Mesothelial cell of epicardium (in vitro differentiated cells): ENCODE results near the gene NKIRAS1. TPM values are rescaled to one million over a fixed set of nuclear protein-coding genes. Genes with fewer than 3 reads are reported as not detected.

Experiments
- DNase-seq, 2 experiments: peaks; one replicate each; pipeline ENCODE4 v3.0.0; 2021; ENCODE audit warnings: low spot score in 2 of 2; ENCODE audit not compliant: unreplicated experiment in 2 of 2
- H3K27ac Mint-ChIP-seq: 2 replicates; pipeline ENCODE4 v1.8.0; 2021; ENCODE audit warnings: mixed read lengths
- H3K27me3 Mint-ChIP-seq: 2 replicates; pipeline ENCODE4 v1.8.0; 2021; ENCODE audit warnings: low read depth, mixed read lengths
- H3K36me3 Mint-ChIP-seq: 2 replicates; pipeline ENCODE4 v1.8.0; 2021; ENCODE audit warnings: mixed read lengths
- H3K4me1 Mint-ChIP-seq: 2 replicates; pipeline ENCODE4 v1.8.0; 2021; ENCODE audit warnings: mixed read lengths
- H3K4me3 Mint-ChIP-seq: 2 replicates; pipeline ENCODE4 v1.8.0; 2021; ENCODE audit warnings: mild to moderate bottlenecking, moderate library complexity, mixed read lengths
- H3K9me3 Mint-ChIP-seq: 2 replicates; pipeline ENCODE4 v1.8.0; 2021; ENCODE audit warnings: mixed read lengths
- total RNA-seq: library from RNA; stranded (reverse); gene quantifications from 3 replicates; pipeline ENCODE4 v1.2.1, GENCODE V29; 2021
- TF ChIP-seq, protein P1 (sequence below): fragments of 200-600 bp; sonication (generic); IDR thresholded peaks from one replicate; pipeline ENCODE4 v1.5.0; 2021; ENCODE audit warnings: antibody characterized with exemption; ENCODE audit not compliant: unreplicated experiment

The NKIRAS1 gene
- total RNA-seq, 1 donor from 2014 or later: 8.7 TPM

DNA sequence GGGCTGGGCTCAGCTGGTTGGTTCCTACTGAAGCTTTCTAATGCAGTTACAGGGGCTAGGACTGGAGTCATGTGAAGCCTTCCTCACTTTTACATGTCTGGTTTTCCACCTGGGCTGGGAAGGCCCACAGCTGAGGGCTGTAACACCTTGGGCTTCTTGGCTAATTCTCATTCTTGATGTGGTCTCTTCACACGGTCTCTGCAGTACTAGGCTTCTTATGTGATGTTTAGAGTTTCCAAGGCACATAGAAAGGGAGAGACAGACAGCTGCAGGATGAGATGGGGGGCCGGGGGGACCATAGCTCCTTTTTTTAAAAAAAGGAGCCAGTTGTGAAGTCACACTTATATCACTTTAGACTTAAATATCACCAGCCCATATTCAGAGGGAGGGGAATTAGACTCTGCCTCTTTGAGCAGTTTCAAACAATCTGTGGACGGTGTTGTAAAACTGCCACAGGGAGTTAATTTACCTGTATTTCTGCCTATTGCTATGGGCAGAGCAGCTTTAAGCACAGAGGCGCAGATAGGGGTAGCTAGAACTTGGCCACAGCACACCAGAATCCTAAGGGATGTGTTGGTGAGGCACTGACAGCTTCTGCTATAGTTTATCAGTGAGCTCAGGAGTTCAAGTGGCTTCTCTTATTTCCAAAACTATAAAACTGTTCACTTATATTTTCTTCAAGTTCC, 46.7 kb downstream of the NKIRAS1 start:
- H3K4me3 Mint-ChIP-seq: no peak overlapping the region
- H3K4me1 Mint-ChIP-seq: peaks cover 29% of the 10 kb centered on the region
- TF ChIP-seq, protein P1, sequence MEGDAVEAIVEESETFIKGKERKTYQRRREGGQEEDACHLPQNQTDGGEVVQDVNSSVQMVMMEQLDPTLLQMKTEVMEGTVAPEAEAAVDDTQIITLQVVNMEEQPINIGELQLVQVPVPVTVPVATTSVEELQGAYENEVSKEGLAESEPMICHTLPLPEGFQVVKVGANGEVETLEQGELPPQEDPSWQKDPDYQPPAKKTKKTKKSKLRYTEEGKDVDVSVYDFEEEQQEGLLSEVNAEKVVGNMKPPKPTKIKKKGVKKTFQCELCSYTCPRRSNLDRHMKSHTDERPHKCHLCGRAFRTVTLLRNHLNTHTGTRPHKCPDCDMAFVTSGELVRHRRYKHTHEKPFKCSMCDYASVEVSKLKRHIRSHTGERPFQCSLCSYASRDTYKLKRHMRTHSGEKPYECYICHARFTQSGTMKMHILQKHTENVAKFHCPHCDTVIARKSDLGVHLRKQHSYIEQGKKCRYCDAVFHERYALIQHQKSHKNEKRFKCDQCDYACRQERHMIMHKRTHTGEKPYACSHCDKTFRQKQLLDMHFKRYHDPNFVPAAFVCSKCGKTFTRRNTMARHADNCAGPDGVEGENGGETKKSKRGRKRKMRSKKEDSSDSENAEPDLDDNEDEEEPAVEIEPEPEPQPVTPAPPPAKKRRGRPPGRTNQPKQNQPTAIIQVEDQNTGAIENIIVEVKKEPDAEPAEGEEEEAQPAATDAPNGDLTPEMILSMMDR: no peak
- DNase-seq: no peak
- H3K9me3 Mint-ChIP-seq: no peaks in the 10 kb centered on the region
- no peak overlapping the region for H3K27ac Mint-ChIP-seq
- peaks cover 2% of the 10 kb centered on the region for H3K36me3 Mint-ChIP-seq
- H3K27me3 Mint-ChIP-seq: no peaks in the 10 kb centered on the region

DNA sequence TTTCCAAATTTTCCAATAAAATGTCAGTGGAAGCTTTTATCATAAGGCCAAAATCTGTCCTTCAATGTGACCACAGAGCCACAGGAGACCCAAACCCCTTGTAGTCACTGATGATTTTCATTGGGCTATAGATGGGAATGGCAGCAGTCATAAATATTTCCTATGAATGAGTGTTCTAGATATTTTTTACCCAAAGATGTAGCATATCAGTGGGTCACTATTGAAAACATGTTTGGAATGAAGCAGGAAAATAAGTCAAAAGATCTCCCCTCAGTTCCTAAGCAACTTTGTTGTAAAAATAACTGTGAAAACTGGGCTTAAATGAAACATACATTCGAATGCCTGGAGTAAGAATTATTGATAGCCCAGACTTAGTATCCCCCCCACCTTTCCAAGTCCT, 49.0 kb downstream of the NKIRAS1 start:
- H3K27me3 Mint-ChIP-seq: no peaks in the 10 kb centered on the region
- no peak for DNase-seq
- peaks cover 10% of the 10 kb centered on the region for H3K9me3 Mint-ChIP-seq
- TF ChIP-seq, protein P1: no peak
- H3K36me3 Mint-ChIP-seq: peaks cover 11% of the 10 kb centered on the region
- no peak overlapping the region for H3K27ac Mint-ChIP-seq
- peaks cover 34% of the 10 kb centered on the region for H3K4me1 Mint-ChIP-seq
- no peak overlapping the region for H3K4me3 Mint-ChIP-seq

DNA sequence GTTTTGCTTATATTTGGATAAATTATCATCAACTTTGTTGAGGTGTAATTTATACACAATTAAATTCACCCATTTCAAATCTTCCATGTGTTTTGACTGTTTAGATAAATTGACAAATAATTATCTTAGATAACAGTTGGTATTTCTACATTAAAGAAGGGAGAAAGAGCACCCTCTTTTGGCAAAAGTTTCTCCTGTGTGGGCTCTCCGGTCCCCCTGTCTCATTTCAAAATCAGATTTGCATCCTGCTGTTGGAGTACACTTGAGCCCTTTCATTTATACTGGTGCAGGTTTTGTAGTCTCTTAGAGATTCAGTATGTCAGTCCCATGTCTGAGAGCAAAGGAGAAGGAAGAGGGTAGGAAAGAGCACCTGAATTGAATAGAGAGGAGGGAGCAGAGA, 49.4 kb downstream of the NKIRAS1 start:
- Mint-ChIP-seq H3K4me3 (no peak overlapping the region), H3K4me1 (peaks cover 34% of the 10 kb centered on the region), H3K9me3 (peaks cover 10% of the 10 kb centered on the region), H3K27me3 (no peaks in the 10 kb centered on the region), H3K36me3 (peaks cover 11% of the 10 kb centered on the region), H3K27ac (no peak overlapping the region)
- TF ChIP-seq, protein P1: no peak
- no peak for DNase-seq

DNA sequence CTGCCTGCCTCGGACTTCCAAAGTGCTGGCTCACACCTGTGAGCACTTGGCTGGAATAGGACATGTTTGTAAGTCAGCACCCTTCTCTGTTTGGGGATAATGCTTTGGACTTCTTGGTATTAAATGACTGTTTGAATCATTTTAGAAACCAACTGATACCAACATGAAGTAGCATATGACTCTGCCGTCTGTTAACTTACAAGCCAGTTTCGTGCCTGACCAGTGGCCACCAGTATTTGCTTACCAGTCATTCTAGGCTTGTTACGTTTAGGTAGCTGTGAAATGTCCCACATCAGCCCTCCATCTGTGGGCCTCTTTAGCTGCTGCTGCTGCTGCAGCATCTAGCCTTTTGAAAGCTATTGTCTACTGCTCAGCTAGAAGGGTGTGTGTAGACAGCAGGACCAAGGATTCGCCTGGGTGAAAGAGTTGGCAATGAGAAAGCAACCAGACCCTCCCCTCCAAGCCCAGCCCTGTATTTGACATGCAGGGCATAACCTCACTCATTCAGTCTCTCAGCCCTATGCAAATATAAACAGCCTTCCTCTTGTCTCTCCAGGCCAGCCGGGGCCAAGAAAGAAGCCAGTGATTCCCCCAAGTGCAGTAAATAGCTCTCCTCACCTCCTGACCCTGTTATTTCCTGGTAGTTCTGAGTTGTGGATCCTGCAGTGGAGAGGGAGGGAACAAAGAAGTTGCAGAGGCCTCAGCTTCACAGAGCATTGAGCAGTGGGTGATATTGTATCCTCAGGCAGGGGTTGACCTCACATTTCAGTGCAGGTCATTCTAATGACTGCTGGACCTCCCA, 51.0 kb downstream of the NKIRAS1 start:
- peak overlapping the region; percentile 17 for H3K27ac Mint-ChIP-seq

DNA sequence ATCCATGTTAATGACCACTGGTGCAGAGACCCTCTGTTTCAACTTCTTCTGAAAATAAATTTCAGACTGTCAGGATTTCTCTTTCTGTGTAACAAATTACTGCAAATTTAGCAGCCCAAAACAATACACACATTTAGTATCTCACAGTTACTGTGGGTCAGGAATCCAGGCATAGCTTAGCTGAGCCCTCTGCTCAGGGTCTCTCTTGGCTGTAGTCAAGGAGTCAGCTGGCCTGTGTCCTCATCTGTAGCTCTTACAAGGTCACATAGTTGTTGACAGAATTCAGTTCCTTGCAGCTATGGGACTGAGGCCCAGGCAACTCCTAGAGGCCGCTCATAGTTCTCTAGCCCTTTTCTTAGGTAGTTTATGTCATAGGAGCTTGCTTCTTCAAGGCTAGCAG, 51.9 kb downstream of the NKIRAS1 start:
- H3K9me3 Mint-ChIP-seq: peaks cover 10% of the 10 kb centered on the region
- TF ChIP-seq, protein P1: no peak
- no peak overlapping the region for H3K4me3 Mint-ChIP-seq
- no peak for DNase-seq
- H3K27ac Mint-ChIP-seq: peak overlapping the region; percentile 35
- H3K27me3 Mint-ChIP-seq: no peaks in the 10 kb centered on the region
- H3K4me1 Mint-ChIP-seq: peaks cover 32% of the 10 kb centered on the region
- H3K36me3 Mint-ChIP-seq: peaks cover 18% of the 10 kb centered on the region

More for the DNA sequence above, 51.0 kb downstream of the NKIRAS1 start:
- Mint-ChIP-seq H3K4me1 (peaks cover 34% of the 10 kb centered on the region), H3K9me3 (peaks cover 10% of the 10 kb centered on the region), H3K36me3 (peaks cover 18% of the 10 kb centered on the region), H3K4me3 (no peak overlapping the region), H3K27me3 (no peaks in the 10 kb centered on the region)
- TF ChIP-seq, protein P1: no peak
- no peak for DNase-seq
